ENCODE data around the gene PSTPIP1.

DNA sequence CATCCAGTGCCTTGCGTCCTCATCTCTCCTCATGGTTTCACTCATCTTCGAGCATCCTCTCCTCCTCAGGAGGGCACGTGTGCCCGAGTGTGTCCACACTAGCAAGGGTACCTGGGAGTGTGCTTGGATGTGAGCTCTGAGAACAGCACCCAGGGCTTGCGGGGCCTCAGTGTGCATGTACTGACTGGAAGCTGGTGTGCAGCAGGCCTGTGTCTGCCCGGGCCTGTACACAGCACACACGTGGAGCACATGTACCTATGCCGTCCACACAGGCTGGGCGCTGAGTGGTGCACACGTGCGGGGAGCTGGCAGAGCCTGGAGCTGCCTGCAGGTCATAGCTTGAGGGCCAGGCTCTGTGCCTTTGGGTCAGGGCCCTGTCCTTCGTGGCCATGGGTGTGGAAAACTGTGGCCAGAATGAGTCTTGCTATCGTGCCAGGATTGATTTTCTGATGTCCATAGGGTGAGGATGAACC lies 41.1 kb downstream of the PSTPIP1 start:
- TF ChIP-seq RARB (CRISPR knock-in tag; IDR thresholded peaks at IDR 0.05): no peak
- no peak for TF ChIP-seq ARNTL (CRISPR knock-in tag; IDR thresholded peaks at IDR 0.05; ENCODE audit: borderline replicate concordance, low read depth)
- TF ChIP-seq, protein P1, sequence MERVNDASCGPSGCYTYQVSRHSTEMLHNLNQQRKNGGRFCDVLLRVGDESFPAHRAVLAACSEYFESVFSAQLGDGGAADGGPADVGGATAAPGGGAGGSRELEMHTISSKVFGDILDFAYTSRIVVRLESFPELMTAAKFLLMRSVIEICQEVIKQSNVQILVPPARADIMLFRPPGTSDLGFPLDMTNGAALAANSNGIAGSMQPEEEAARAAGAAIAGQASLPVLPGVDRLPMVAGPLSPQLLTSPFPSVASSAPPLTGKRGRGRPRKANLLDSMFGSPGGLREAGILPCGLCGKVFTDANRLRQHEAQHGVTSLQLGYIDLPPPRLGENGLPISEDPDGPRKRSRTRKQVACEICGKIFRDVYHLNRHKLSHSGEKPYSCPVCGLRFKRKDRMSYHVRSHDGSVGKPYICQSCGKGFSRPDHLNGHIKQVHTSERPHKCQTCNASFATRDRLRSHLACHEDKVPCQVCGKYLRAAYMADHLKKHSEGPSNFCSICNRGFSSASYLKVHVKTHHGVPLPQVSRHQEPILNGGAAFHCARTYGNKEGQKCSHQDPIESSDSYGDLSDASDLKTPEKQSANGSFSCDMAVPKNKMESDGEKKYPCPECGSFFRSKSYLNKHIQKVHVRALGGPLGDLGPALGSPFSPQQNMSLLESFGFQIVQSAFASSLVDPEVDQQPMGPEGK (CRISPR knock-in tag; IDR thresholded peaks at IDR 0.05; ENCODE audit: borderline replicate concordance): no peak
- no peak for TF ChIP-seq ZNF8 (CRISPR knock-in tag; IDR thresholded peaks at IDR 0.05)
- TF ChIP-seq OSR1 (CRISPR knock-in tag; IDR thresholded peaks at IDR 0.05): no peak
- no peak for TF ChIP-seq ZNF565 (CRISPR knock-in tag; conservative IDR thresholded peaks at IDR 0.05; ENCODE audit: low read depth)
- TF ChIP-seq ZFP3 (CRISPR knock-in tag; IDR thresholded peaks at IDR 0.05): no peak
- no peak for TF ChIP-seq ZFP30 (CRISPR knock-in tag; IDR thresholded peaks at IDR 0.05)
- no peak for TF ChIP-seq ISL1 (CRISPR knock-in tag; IDR thresholded peaks at IDR 0.05)

Data from SK-N-SH treated with all-trans-retinoic acid at 6 μM for 48 hours (cell line).